GM21619 (cell line): ENCODE data around the gene CUEDC1.

Source experiments
- ATAC-seq: cut with Tn5 transposase; IDR thresholded peaks from one replicate; pipeline ENCODE4 v1.9.1; 2021; ENCODE audit not compliant: unreplicated experiment

The CUEDC1 gene

GRCh38 chr17:57918017-57918895, 37.0 kb downstream of the CUEDC1 start:
- no peak for ATAC-seq

GRCh38 chr17:57916925-57917858, 38.0 kb downstream of the CUEDC1 start:
- no peak for ATAC-seq

GRCh38 chr17:57915985-57916757, 39.0 kb downstream of the CUEDC1 start:
- ATAC-seq: no peak

GRCh38 chr17:57915544-57915943, 39.7 kb downstream of the CUEDC1 start:
- no peak for ATAC-seq

GRCh38 chr17:57914273-57915142, 40.7 kb downstream of the CUEDC1 start:
- no peak for ATAC-seq

DNA sequence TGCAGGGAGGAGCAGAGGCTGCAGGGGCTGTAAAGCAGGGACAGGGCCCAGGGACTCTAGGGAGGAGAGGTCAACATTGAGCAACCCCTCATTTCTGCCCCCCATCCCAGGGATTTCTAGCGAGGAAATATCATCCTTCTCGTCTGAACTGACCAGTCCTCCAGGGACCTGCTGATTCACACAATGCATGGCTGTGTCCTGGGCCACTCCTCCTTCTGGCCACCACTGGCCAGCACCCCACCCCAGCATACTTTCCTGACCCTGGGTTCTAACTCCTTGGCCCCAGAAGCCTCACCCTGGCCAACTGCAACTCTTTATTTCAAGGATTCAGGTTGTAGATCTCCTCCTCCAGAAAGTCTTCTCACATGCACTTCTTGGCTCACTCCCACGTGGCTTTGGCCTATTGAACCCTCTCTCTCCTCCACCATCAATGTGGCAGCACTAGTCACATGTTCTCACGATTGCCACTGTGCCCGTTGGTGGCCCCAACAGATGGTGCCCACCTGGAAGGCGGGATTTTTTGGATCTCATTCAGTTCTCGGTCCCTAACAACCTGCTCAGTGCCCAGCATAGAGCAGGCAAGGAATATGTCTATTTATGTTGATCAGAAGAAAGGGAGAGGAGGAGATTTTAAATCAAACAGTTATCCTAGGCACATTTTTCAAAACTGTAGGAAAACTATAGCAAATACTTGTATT, 41.5 kb downstream of the CUEDC1 start:
- ATAC-seq: no peak

DNA sequence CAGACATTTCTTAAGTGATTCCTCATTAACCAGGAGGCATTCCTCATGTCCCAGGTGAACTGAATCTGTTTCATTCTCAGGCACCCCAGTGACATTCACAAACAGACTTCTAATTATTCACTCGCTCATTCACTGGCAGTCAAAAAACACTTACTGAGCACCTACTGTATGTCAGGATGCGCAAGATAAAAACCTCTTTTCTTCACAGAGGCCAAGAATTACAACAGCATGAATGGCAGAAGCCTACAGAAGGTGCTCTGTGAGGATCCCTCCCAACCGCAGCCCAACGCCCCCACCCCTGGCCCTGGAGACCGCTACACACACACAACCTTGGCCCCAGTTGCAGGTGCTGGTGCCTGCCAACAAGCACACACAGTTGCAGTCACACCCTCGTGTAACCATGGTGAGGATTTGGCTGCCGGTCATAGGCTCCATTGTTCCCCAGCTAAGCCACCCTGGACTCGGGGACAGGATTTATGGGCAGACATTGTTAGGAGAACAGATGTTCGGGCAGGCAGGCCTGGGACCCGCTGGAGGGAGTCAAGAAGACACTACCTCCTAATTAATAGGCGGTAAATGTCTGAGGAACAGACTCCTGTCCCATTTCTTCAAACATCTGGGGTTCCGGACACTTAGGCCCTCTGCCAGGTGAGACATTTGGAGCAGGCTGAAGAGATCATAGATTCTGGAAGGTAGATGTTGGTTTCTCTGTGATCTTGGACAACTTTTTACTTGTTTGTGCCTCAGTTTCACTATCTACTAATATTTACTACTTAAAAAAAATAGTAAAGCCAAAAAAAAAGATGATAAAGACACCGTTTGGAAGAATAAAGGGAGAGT, 43.2 kb downstream of the CUEDC1 start:
- ATAC-seq: no peak

GRCh38 chr17:57910462-57911420, 44.5 kb downstream of the CUEDC1 start:
- no peak for ATAC-seq

DNA sequence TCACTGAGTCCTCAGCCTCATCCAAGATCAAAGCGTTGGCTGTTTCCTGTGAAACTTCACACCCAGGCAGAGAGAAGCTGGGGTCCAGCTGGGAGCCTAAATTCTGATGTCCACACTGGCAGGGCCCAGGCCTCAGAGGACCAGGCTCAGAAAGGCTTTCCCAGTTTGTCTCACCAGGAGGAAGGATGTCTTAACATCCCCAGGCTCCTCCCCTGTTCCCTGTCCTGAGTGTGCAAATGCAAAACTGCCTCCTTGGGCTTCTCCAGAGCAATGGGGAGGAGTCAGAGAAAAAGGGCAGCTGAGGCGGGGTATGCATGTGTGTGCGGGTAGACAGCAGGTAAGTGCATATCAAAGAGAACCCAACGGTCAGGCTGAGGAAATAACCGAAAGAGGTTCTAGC, 45.7 kb downstream of the CUEDC1 start:
- ATAC-seq: no peak

DNA sequence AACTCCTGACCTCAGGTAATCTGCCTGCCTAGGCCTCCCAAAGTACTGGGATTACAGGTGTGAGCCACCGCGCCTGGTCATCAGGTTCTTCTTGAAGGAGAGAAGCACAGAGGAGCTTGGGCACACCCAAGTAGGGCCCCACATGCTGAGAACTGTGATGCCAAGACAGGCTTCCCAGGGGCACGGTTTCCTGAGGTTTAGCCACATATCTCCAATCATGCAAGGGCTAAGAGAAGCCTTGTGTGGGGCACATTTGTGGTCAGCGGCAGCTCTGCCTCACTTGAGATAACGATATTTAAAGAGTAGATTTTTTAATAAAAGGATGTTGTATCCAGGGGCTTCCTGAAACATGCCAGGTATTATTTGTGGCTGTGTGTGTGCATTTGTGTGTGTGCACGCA, 46.9 kb downstream of the CUEDC1 start:
- no peak for ATAC-seq

GRCh38 chr17:57906910-57907309, 48.3 kb downstream of the CUEDC1 start:
- no peak for ATAC-seq

- no peak for ATAC-seq
These were observed 49.2 kb downstream of the CUEDC1 start for GRCh38 chr17:57905875-57906455.

- no peak for ATAC-seq
These were observed 51.3 kb downstream of the CUEDC1 start for GRCh38 chr17:57903961-57904360.

DNA sequence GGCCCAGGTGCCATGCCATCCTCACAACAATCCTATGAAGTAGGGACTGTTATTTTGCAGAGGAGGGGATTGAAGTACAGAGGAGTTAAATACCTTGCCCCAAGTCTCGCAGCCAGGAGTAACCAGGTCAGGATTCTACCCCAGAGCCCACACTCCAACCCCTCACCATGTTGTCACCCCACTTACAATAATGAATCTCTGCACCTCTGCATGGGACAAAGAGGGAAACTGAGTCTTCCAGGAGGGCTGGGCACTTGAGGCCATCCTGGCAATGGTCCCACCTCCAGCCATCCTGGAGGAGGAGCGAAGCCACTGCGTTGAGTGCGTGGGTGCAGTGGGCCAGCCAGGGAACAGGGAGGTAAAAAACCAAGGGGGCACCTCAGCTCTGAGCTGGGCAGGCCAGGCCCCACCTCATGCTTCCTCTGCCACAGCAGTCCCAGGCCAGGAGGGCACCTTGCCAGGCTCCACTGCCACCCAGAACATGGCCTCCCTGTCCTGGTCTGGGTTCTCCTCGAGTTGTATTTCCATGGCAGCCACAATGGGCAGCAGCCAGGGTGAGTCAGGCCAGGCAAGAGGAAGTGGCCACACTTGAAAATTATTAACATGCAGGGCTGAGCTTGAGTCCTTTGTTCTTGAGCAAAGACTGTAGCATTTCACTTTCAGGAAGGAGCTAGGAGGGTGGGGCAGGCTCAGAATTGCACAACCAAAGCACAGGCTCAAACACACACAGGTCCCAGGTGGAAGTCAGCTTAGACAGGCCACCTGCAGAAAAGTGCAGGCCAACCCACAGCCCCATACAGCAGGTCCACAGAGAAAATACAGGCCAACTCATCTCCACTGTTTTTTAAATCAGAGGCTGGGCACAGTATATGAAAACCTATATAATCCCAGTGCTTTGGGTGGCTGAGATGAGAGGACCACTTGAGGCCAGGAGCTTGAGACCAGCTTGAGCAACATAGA, 52.1 kb downstream of the CUEDC1 start:
- peak; percentile 69 for ATAC-seq

DNA sequence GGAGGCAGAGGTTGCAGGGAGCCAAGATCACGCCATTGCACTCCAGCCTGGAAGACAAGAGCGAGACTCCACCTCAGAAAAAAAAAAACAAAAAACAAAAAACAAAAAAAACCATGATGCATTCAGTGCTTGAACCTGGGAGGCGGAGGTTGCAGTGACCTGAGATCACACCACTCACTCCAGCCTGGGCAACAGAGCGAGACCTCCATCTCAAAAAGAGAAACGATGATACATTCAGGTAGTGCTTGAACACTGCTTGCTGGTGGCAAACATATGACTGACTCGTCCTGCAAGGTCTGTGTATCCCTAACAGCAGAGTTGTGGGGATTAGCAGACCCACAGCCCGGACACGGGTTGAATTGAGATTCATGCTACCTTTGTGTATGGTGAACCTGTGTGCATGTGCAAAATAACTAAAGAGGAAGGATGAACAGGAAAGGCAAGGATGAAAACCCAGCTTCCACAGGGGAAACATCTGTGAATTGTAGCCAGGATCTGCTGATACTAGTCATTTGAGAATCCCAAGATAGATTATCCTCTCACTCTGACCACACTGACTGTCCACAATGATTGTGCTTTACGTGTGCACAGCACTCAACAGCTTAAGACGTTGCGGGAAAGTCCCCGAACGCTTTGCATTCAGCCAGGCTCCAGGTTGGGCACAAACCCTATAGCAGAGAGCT, 53.0 kb downstream of the CUEDC1 start:
- peak; percentile 65 for ATAC-seq
